Measurements from ENCODE around the gene B3GNT3. TPM values are rescaled to one million over a fixed set of nuclear protein-coding genes. Genes with fewer than 3 reads are reported as not detected.

The B3GNT3 gene
- total RNA-seq, 1 experiment from 2014 or later: 44.3 TPM

- peak; percentile 96 for DNase-seq (ENCODE audit: low spot score)
Observed at GRCh38 chr19:17859533-17860330, 64.8 kb downstream of the B3GNT3 start, which contains the start of gene RPL18A. Gene RPL18A (plus strand): TSS chr19:17859910. CDS start chr19:17859957, 47 bp downstream.

GRCh38 chr19:17860331-17860992 lies 65.5 kb downstream of the B3GNT3 start:
- DNase-seq (ENCODE audit: low spot score): no peak

GRCh38 chr19:17860993-17861360 lies 66.0 kb downstream of the B3GNT3 start:
- no peak for DNase-seq (ENCODE audit: low spot score)

- DNase-seq (ENCODE audit: low spot score): no peak
Observed at GRCh38 chr19:17861542-17862402, 66.8 kb downstream of the B3GNT3 start.

GRCh38 chr19:17862711-17863519 lies 68.0 kb downstream of the B3GNT3 start:
- no peak for DNase-seq (ENCODE audit: low spot score)

Small RNA genes within 50 kb of the gene (small RNA-seq; reads per million reads assigned to genes)
- gene SNORA68: not detected

Other genes starting within 250 kb of the B3GNT3 start
- 76.2 and 88.5 TPM in 2 replicates for gene COLGALT1, start 239.5 kb upstream of the B3GNT3 start, total RNA-seq (2014; rRNA removed; shearing (Covaris generic))
- gene UNC13A, start 106.8 kb upstream of the B3GNT3 start, total RNA-seq (2014; rRNA removed; shearing (Covaris generic)): 0.03 and 0.05 TPM in 2 replicates
- 21.8 and 21.9 TPM in 2 replicates for gene MAP1S, start 75.7 kb upstream of the B3GNT3 start, total RNA-seq (2014; rRNA removed; shearing (Covaris generic))
- gene FCHO1, start 43.7 kb upstream of the B3GNT3 start, total RNA-seq (2014; rRNA removed; shearing (Covaris generic)): 0.42 and 1.2 TPM in 2 replicates
- gene INSL3, start 26.4 kb downstream of the B3GNT3 start, total RNA-seq (2014; rRNA removed; shearing (Covaris generic)): not detected in 2 replicates
- gene JAK3, start 52.8 kb downstream of the B3GNT3 start, total RNA-seq (2014; rRNA removed; shearing (Covaris generic)): 0.23 and 0.31 TPM in 2 replicates
- gene RPL18A, start 64.8 kb downstream of the B3GNT3 start, total RNA-seq (2014; rRNA removed; shearing (Covaris generic)): 2,120 and 2,211 TPM in 2 replicates
- gene SLC5A5, start 76.8 kb downstream of the B3GNT3 start, total RNA-seq (2014; rRNA removed; shearing (Covaris generic)): not detected in 2 replicates
- gene CCDC124, start 137.9 kb downstream of the B3GNT3 start, total RNA-seq (2014; rRNA removed; shearing (Covaris generic)): 77.2 and 85.3 TPM in 2 replicates
- gene KCNN1, start 172.0 kb downstream of the B3GNT3 start, total RNA-seq (2014; rRNA removed; shearing (Covaris generic)): 0.13 and 0.28 TPM in 2 replicates
- 39.1 and 40.5 TPM in 2 replicates for gene ARRDC2, start 213.0 kb downstream of the B3GNT3 start, total RNA-seq (2014; rRNA removed; shearing (Covaris generic))